ENCODE measurements around the gene DNM1. TPM values are rescaled to one million over a fixed set of nuclear protein-coding genes. Genes with fewer than 3 reads are reported as not detected.

Gene DNM1
- polyA plus RNA-seq, 1 of the 3 experiments (the other 2 are of a cell fraction) = 35.7 TPM

DNA sequence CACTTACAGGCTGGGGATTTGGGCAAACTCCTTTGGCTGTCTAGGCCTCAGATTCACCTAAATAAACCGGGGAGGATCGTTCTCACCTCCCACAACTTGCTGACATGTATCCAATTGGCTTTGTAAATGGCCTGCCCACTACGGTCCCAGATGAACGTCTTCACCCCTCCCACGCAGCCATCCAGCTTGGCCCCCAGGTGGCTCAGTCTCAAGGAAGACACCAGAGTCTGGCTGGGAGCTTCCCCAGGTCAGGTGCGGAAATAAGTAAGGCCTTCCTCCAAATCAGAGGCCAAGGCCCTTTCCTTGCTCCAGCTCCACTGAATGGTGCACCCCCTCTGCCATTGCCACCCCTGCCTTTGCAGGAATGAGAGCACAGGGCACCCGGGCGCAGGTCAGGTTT, 23.2 kb upstream of the DNM1 start:
- Histone ChIP-seq H3K4me1 (ENCODE audit: control insufficient read depth in 1 of 2, insufficient read depth in 2 of 2, low read depth in 1 of 2, low read length in 1 of 2) (peaks cover 3 to 5% of the 10 kb centered on the region in 2 experiments; a peak in 2 of 4 replicates), H3K4me2 (no peak overlapping the region), H3K9ac (no peak overlapping the region), H3K9me3 (no peaks in the 10 kb centered on the region), H3K9me2 (no peaks in the 10 kb centered on the region), H3K79me2 (ENCODE audit: insufficient read depth) (no peaks in the 10 kb centered on the region), H3F3A (replicated peaks; ENCODE audit: insufficient read depth) (peaks cover 12% of the 10 kb centered on the region), H3K4me3 (ENCODE audit: low read depth in 2 of 2, low read length in 1 of 2) (no peak overlapping the region), H4K20me1 (ENCODE audit: insufficient read depth) (no peaks in the 10 kb centered on the region), H2AFZ (ENCODE audit: low read depth) (no peak overlapping the region), H3K27me3 (ENCODE audit: insufficient read depth) (no peaks in the 10 kb centered on the region), H3K27ac (ENCODE audit: low read depth in 2 of 2, low read length in 1 of 2) (no peak overlapping the region), H3K36me3 (replicated peaks in 1 of 2; ENCODE audit: control insufficient read depth in 1 of 2, insufficient read depth in 2 of 2, low read length in 1 of 2) (peaks cover 36 to 53% of the 10 kb centered on the region in 2 experiments)
- ChIA-PET CTCF (interaction anchor here (1.7 kb wide), 1 partner anchor 11 kb away, joined by 8 read pairs; the partner anchor contains the start of gene CIZ1), POLR2A (no interaction called here)
- WGBS (ENCODE audit: low lambda C conversion rate) = 100% methylated on average over 5 of the region's 8 CpGs
- TF ChIP-seq FOXJ3 (CRISPR knock-in tag; IDR thresholded peaks at IDR 0.05) (no peak), NFIC (IDR thresholded peaks at IDR 0.05; ENCODE audit: borderline replicate concordance) (no peak), GATA2 (CRISPR knock-in tag; IDR thresholded peaks at IDR 0.05) (no peak), GABPA (IDR thresholded peaks at IDR 0.05; ENCODE audit: low read depth) (no peak), ELF1 (IDR thresholded peaks at IDR 0.05) (no peak), JUND (IDR thresholded peaks at IDR 0.05) (no peak), TCF12 (IDR thresholded peaks at IDR 0.05) (no peak), POLR2AphosphoS5 (IDR thresholded peaks at IDR 0.05; ENCODE audit: low read depth, low read length) (no peak), CHD2 (IDR thresholded peaks at IDR 0.05; ENCODE audit: low read length, partially characterized antibody) (no peak), RCOR1 (IDR thresholded peaks at IDR 0.05; ENCODE audit: low read length) (no peak), MXI1 (IDR thresholded peaks at IDR 0.05; ENCODE audit: low read depth, low read length) (no peak), SIN3A (IDR thresholded peaks at IDR 0.05; ENCODE audit: borderline replicate concordance, low read depth, low read length) (no peak), TAF1 (IDR thresholded peaks at IDR 0.05; ENCODE audit: borderline replicate concordance, low read depth, low read length) (no peak), NRF1 (IDR thresholded peaks at IDR 0.05; ENCODE audit: low read depth, low read length) (no peak), EP300 (IDR thresholded peaks at IDR 0.05; ENCODE audit: borderline replicate concordance in 1 of 2, low read depth in 1 of 2, low read length in 1 of 2) (no peak), RFX5 (IDR thresholded peaks at IDR 0.05; ENCODE audit: low read length) (no peak), FOSL2 (IDR thresholded peaks at IDR 0.05; ENCODE audit: borderline replicate concordance, low read depth) (no peak)
- TF ChIP-seq, protein P1, sequence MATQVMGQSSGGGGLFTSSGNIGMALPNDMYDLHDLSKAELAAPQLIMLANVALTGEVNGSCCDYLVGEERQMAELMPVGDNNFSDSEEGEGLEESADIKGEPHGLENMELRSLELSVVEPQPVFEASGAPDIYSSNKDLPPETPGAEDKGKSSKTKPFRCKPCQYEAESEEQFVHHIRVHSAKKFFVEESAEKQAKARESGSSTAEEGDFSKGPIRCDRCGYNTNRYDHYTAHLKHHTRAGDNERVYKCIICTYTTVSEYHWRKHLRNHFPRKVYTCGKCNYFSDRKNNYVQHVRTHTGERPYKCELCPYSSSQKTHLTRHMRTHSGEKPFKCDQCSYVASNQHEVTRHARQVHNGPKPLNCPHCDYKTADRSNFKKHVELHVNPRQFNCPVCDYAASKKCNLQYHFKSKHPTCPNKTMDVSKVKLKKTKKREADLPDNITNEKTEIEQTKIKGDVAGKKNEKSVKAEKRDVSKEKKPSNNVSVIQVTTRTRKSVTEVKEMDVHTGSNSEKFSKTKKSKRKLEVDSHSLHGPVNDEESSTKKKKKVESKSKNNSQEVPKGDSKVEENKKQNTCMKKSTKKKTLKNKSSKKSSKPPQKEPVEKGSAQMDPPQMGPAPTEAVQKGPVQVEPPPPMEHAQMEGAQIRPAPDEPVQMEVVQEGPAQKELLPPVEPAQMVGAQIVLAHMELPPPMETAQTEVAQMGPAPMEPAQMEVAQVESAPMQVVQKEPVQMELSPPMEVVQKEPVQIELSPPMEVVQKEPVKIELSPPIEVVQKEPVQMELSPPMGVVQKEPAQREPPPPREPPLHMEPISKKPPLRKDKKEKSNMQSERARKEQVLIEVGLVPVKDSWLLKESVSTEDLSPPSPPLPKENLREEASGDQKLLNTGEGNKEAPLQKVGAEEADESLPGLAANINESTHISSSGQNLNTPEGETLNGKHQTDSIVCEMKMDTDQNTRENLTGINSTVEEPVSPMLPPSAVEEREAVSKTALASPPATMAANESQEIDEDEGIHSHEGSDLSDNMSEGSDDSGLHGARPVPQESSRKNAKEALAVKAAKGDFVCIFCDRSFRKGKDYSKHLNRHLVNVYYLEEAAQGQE (IDR thresholded peaks at IDR 0.05; ENCODE audit: low read depth, low read length) = no peak
- TF ChIP-seq, protein P2, sequence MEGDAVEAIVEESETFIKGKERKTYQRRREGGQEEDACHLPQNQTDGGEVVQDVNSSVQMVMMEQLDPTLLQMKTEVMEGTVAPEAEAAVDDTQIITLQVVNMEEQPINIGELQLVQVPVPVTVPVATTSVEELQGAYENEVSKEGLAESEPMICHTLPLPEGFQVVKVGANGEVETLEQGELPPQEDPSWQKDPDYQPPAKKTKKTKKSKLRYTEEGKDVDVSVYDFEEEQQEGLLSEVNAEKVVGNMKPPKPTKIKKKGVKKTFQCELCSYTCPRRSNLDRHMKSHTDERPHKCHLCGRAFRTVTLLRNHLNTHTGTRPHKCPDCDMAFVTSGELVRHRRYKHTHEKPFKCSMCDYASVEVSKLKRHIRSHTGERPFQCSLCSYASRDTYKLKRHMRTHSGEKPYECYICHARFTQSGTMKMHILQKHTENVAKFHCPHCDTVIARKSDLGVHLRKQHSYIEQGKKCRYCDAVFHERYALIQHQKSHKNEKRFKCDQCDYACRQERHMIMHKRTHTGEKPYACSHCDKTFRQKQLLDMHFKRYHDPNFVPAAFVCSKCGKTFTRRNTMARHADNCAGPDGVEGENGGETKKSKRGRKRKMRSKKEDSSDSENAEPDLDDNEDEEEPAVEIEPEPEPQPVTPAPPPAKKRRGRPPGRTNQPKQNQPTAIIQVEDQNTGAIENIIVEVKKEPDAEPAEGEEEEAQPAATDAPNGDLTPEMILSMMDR (IDR thresholded peaks at IDR 0.05) = no peak
- TF ChIP-seq, protein P3, sequence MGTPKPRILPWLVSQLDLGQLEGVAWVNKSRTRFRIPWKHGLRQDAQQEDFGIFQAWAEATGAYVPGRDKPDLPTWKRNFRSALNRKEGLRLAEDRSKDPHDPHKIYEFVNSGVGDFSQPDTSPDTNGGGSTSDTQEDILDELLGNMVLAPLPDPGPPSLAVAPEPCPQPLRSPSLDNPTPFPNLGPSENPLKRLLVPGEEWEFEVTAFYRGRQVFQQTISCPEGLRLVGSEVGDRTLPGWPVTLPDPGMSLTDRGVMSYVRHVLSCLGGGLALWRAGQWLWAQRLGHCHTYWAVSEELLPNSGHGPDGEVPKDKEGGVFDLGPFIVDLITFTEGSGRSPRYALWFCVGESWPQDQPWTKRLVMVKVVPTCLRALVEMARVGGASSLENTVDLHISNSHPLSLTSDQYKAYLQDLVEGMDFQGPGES (IDR thresholded peaks at IDR 0.05; ENCODE audit: low read depth, low read length) = no peak
- DNase-seq = no peak

Data from SK-N-SH (cell line).